Kidney (tissue), 14 donors: ENCODE measurements around the gene C8B. TPM values are rescaled to one million over a fixed set of nuclear protein-coding genes. Genes with fewer than 3 reads are reported as not detected.

Experiments
- DNase-seq, 5 donors: peaks; one replicate each; pipeline ENCODE4 v3.0.0-alpha.2; 2013 to 2020
- FAIRE-seq: peaks from 2 replicates; lab custom pipeline; 2012; peaks lifted over from hg19 to GRCh38; lab: Jason Lieb, UNC
- H3K27ac ChIP-seq, 2 donors: one replicate each; pipeline ENCODE4 v1.7.0; 2013; ENCODE audit warnings: low read depth in 2 of 2, low read length in 2 of 2, inconsistent platforms in 1 of 2
- H3K27me3 ChIP-seq: one replicate; pipeline ENCODE4 v1.7.1; 2013; ENCODE audit warnings: low read length, inconsistent platforms; ENCODE audit not compliant: control insufficient read depth, insufficient read depth
- H3K36me3 ChIP-seq, 3 donors: one replicate each; pipeline versions ENCODE4 v1.7.0 to v1.7.1; 2013; ENCODE audit warnings: low read length in 3 of 3, control low read depth in 1 of 3, inconsistent platforms in 1 of 3; ENCODE audit not compliant: insufficient read depth in 3 of 3, control insufficient read depth in 2 of 3
- H3K4me1 ChIP-seq, 3 donors: one replicate each; pipeline versions ENCODE4 v1.7.0 to v1.7.1; 2013; ENCODE audit warnings: low read length in 3 of 3, inconsistent platforms in 1 of 3, low read depth in 1 of 3; ENCODE audit not compliant: control insufficient read depth in 2 of 3, insufficient read depth in 2 of 3
- H3K4me3 ChIP-seq, 3 donors: one replicate each; pipeline versions ENCODE4 v1.7.0 to v1.8.1; 2013; ENCODE audit warnings: low read length in 3 of 3, control low read depth in 1 of 3, inconsistent platforms in 1 of 3
- H3K9ac ChIP-seq, 3 donors: one replicate each; pipeline versions ENCODE4 v1.7.0 to v1.7.1; 2013; ENCODE audit warnings: low read length in 3 of 3, control low read depth in 1 of 3, inconsistent platforms in 1 of 3
- H3K9me3 ChIP-seq, 3 donors: one replicate each; pipeline versions ENCODE4 v1.7.0 to v1.7.1; 2013; ENCODE audit warnings: low read length in 3 of 3, control low read depth in 1 of 3, inconsistent platforms in 1 of 3; ENCODE audit not compliant: control insufficient read depth in 2 of 3, insufficient read depth in 1 of 3
- intact Hi-C: fragments of 100-400 bp; cut with DNase I; formaldehyde crosslinking; loops from one replicate; pipeline ENCODE4 v1.11.1; 2022
- polyA plus RNA-seq: library from polyadenylated mRNA; stranded (reverse); fragments of 350-450 nt; fragmentation: Illumina TruSeq; extraction: RNeasy Lipid Tissue Mini Kit (QIAGEN cat#74804); gene quantifications from one replicate; pipeline ENCODE4 v1.2.3, GENCODE V29; 2014; ENCODE audit warnings: low read depth, low replicate concordance; ENCODE audit not compliant: insufficient read depth
- total RNA-seq: library from RNA; stranded (reverse); fragmentation: NEBNext Ultra II Directional; extraction: Animal tissue kit (Norgen Biotek cat#: 25700); gene quantifications from one replicate; pipeline ENCODE4 v1.2.1, GENCODE V29; 2021
- TF ChIP-seq, protein P1 (sequence below): IDR thresholded peaks from 3 replicates; pipeline ENCODE4 v1.5.1; 2012; ENCODE audit warnings: mild to moderate bottlenecking, moderate library complexity, borderline replicate concordance; ENCODE audit not compliant: insufficient read depth; ENCODE audit errors: extremely low read depth
- donor health status: control.
- donor health status: control.
- donor health status: control.
- donor health status: control.
- donor health status: control.
- donor health status: DM: yes; HTN: yes; CAD: no.
- donor health status: Normal renal cell carcinoma (clear cell type).

C8B gene
- total and polyA plus RNA-seq, 2 donors from 2014 or later = not detected

DNA sequence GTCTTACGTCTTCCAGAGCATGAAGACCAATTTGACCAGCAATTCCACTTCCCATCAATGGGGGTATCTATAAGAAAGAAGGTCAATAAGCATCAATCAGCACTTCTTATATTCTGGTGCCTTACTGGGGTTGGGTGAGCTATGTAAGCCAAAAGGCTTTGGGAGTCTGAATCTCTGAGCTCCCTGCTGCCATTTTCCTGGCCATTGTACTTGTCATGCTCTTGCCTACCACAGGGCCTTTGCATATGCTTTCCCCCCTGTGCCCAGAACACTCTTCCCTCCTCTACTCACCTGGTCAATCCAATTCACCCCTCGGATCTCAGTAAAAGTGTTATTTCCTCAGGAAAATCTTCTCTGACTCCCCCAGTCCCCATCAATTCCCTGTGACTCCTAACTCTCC lies 36.3 kb downstream of the C8B start:
- H3K4me3 ChIP-seq = no peak overlapping the region
- DNase-seq (no peak), FAIRE-seq (no peak)
- no peaks in the 10 kb centered on the region for H3K27me3 ChIP-seq
- TF ChIP-seq, protein P1, sequence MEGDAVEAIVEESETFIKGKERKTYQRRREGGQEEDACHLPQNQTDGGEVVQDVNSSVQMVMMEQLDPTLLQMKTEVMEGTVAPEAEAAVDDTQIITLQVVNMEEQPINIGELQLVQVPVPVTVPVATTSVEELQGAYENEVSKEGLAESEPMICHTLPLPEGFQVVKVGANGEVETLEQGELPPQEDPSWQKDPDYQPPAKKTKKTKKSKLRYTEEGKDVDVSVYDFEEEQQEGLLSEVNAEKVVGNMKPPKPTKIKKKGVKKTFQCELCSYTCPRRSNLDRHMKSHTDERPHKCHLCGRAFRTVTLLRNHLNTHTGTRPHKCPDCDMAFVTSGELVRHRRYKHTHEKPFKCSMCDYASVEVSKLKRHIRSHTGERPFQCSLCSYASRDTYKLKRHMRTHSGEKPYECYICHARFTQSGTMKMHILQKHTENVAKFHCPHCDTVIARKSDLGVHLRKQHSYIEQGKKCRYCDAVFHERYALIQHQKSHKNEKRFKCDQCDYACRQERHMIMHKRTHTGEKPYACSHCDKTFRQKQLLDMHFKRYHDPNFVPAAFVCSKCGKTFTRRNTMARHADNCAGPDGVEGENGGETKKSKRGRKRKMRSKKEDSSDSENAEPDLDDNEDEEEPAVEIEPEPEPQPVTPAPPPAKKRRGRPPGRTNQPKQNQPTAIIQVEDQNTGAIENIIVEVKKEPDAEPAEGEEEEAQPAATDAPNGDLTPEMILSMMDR = no peak
- no peak overlapping the region for H3K9ac ChIP-seq
- H3K36me3 ChIP-seq = no peaks in the 10 kb centered on the region
- peaks cover 0 to 3% (median 2%) of the 10 kb centered on the region in 3 donors for H3K4me1 ChIP-seq
- H3K9me3 ChIP-seq = no peaks in the 10 kb centered on the region
- no peak overlapping the region for H3K27ac ChIP-seq
- intact Hi-C loops = no loop called here

DNA sequence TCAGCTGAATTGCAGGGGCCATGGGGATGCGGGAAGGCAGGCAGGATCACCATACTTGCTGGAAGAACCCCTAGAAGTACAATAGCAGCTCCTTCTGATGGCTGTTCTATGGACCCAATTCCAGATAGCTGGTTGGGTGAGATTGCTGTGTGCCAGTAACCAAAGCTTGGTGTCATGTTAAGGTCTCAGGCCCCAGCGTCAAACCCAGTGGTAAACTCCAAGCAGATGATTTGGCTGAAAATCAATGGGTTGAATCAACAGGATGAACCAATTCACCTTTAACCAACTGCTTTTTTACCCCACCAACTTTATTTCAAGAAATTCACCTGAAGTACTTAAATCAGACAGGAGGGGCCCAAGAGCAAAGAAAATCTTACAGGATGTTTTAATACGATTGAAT lies 37.8 kb downstream of the C8B start:
- no peak for DNase-seq
- TF ChIP-seq, protein P1 = no peak
- H3K9ac ChIP-seq = no peak overlapping the region
- no peaks in the 10 kb centered on the region for H3K27me3 ChIP-seq
- FAIRE-seq = no peak
- intact Hi-C loops = no loop called here
- no peak overlapping the region for H3K4me3 ChIP-seq
- no peaks in the 10 kb centered on the region for H3K9me3 ChIP-seq
- no peak overlapping the region for H3K27ac ChIP-seq
- peaks cover 0 to 12% (median 4%) of the 10 kb centered on the region in 3 donors for H3K4me1 ChIP-seq
- no peaks in the 10 kb centered on the region for H3K36me3 ChIP-seq

DNA sequence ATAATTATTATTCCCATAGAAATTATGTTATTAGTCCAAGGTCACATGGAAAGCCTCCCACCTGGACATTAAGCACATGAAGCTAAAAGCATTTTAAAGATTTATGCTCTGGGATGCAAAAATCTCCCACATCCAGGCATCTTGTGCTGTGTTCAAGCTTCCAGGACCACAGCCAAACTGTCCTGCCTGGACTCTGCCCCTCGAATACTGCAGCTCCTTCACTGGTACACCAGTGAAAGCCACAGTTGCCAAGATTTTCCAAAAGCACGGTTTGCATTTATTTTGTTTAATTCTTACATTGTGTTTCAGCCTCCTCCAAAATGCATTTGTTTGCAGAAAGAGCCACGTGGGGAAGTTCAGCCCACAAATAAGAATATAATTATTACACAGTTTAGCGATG lies 38.6 kb downstream of the C8B start:
- no peaks in the 10 kb centered on the region for H3K36me3 ChIP-seq
- no peaks in the 10 kb centered on the region for H3K27me3 ChIP-seq
- H3K4me3 ChIP-seq = no peak overlapping the region
- FAIRE-seq = no peak
- peaks cover 0 to 18% (median 4%) of the 10 kb centered on the region in 3 donors for H3K4me1 ChIP-seq
- H3K9me3 ChIP-seq = no peaks in the 10 kb centered on the region
- TF ChIP-seq, protein P1 = no peak
- intact Hi-C loops = no loop called here
- DNase-seq = no peak
- no peak overlapping the region for H3K27ac ChIP-seq
- H3K9ac ChIP-seq = no peak overlapping the region

DNA sequence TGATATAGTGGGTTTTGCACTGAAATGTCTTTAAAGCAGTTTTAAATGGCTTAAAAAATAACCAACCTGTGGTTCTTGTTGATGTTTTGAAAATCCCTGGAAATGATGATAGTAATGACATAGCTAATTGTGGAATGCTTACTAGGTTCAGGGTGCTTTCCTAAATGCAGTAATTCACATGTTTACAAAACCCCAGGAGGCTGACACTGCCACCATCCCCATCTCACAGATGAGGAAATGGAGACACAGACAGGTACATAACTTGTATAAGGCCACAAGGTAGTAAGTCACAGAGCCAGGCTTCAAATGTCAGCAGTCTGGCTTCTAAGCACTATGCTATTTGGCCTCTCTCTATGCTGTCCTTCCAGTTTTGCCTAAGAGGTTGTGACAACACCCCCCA lies 40.6 kb downstream of the C8B start:
- FAIRE-seq = no peak
- DNase-seq = no peak
- H3K4me3 ChIP-seq = no peak overlapping the region
- H3K36me3 ChIP-seq = no peaks in the 10 kb centered on the region
- peaks cover 0 to 36% (median 8%) of the 10 kb centered on the region in 3 donors for H3K4me1 ChIP-seq
- H3K27ac ChIP-seq = no peak overlapping the region
- TF ChIP-seq, protein P1 = no peak
- no peaks in the 10 kb centered on the region for H3K9me3 ChIP-seq
- no peaks in the 10 kb centered on the region for H3K27me3 ChIP-seq
- no peak overlapping the region for H3K9ac ChIP-seq
- intact Hi-C loops = no loop called here
